Raji (cell line): ENCODE results near the gene BRF1.
A peak's percentile ranks its signal among the peaks of the same experiment; 100 is the strongest.

Source experiments
- POLR2A ChIP-seq: IDR thresholded peaks from 2 replicates; pipeline ENCODE4 v1.6.1; 2011; ENCODE audit warnings: low read depth, low read length, control low read depth; ENCODE audit not compliant: insufficient read depth

Gene BRF1

DNA sequence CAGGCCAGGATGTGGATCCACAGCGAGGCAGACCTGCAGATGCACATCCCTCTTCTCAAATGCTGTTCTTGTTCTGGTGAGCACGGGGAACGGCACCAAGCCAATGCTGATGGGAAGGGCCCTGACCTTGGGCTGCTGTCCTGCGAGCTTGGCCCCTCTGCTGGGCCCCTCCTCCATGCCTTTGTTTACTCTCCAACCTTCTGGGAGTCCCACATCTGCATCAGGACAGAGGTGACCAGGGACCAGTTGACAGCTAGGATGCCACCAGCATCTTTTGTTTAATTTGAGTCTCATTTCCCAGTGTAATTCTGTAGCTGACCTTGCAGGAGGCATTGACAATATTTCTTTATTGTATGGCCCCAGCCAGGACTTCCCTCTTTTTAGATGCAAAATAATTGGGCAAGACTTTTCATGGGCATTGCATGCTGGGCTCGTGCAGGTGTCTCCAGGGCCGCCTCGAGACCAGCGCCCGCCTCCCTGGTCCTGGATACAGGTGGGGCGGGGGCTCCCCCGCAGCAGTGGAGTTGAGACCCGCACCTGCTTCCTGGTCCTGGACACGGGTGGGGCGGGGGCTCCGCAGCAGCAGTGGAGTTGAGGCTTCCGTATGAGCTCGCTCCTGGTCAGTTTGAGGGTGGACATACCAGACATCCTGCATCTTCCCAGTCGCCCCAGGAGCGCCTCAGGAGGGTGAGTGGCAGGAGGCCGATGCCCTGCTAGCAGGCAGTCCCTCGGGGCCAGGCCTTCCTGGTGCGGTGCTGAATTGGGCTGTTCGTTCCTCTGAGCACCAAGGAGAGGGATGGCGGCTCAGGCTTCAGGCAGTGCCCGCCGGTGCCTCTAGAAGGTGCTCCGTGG lies 25.1 kb upstream of the BRF1 start:
- no peak for TF ChIP-seq POLR2A

DNA sequence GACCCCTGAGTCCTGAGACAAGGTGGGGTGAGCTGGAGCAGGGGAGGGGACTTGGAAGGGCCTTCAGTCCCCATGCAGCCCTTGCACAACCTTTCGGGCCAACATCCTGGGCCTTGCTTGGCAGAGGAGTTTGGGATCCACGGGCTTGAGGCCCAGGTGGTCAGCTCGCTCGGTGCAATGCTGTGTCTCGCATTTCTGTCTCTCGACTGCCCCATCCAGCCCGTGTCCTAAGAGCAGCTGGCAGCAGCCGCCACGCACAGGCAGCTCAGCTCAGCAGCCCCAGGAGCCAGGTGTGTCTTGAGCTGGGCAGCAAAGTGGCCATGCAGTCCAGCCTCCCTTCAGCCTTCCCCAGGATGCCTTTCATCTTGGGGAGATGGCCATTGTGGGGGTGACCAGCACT lies 24.5 kb upstream of the BRF1 start:
- TF ChIP-seq POLR2A, result no peak

DNA sequence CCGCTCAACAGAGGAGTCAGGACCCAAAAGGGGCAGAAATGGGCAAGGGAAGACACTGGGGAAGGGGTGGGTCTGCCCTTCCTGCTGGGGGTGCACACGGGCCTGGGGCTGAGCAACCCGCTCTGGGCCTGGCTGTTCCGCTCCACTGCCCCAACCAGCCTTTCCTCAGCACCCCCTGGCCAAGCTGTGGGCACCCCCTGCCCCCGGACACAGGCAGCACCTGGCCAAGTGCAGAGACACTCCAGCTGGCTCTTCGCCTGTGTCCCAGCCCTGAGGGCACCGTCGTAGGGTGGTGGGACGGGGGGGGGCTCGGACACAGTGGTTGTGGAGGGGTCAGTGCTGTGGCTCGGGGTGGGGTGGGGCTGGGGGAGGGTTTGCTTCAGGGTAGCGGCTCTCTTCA lies 24.1 kb upstream of the BRF1 start:
- TF ChIP-seq POLR2A, result no peak

DNA sequence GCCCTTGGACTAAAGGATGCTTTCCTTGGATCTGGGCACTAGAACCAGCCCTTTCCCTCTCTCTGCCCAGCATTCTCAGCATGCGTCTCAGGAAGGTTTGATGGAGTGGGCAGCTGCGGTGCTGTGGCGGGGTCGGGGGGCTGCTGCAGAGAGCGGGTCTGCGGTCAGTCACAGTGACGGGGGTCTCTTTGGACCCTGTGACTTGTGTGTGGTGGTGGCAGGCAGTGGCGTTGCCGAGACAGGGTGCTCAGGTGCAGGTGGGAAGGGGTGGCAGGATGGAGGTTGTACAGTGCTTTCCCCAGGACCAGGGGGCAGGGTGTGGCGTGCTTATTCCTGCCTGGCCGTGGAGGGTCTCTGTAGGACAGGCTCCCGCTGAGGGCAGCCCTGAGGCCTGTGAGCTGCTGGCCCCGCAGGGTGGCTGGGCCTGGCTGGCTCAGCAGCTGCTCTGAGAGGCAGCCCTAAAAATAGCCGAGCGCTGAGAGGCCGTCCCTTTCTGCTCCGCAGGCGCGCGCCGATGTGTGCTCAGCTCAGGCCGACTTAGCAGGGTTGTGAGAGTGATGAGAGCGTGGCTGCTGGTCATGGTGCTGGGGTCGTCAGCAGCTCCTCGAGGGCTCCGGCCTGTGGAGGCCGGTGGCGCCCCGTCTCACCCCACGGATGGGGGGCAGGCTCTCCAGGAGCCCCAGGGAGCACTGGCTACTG lies 23.4 kb upstream of the BRF1 start:
- no peak for TF ChIP-seq POLR2A

DNA sequence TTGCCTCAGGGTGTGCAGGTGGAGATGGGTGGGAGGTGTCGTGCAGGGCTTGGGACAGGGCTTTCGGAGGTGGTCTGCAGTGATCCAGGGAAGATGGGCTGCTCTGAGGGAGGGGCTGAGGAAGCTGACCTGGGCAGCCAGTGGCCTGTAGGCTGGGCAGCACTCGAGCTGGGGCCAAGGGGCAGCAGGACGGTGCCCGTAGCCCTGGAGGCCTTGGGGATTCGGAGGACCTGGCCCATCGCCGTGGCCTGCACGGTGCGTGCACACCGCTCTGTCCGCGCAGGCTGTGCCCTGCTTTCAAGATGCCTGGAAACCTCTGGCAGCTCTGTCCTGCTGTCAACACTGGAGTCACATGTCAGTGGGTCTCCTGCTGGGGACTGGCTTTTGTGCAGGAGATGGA lies 22.9 kb upstream of the BRF1 start:
- no peak for TF ChIP-seq POLR2A

DNA sequence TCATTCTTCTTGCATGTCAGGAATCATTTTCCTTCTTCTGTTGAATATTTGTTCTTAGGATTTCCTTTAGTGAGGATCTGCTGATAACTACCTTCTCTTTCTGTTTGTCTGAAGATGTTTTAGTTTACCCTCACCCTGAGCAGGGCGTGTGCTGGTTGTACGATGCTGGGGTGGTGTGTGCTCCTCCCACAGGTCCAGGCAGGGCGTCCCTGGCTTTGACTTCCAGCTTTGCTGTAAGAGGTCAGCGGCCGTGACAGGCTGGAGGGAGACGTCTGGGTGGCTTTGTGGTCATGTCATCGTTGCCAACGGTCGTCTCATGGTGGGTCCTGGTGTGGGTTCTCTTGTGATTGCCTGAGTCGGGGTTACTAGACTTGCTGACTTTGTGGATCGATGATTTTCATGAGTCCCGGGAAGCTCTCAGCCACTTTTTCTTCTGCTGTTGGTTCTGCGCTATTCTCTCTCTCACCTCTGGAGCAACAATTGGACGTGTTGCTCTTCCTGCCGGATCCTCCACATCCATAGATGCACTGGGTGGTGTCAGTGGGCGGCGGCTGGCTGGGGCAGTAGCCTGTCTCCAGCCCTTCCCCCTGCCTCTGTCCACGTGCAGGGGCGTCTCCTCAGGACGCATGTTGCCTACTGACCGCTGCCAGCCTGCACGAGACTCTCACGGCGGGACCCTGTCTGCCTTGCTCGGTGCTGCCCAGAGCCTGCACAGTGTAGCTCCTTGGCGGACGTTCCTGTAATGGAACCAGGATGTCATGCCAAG lies 22.2 kb upstream of the BRF1 start:
- no peak for TF ChIP-seq POLR2A

DNA sequence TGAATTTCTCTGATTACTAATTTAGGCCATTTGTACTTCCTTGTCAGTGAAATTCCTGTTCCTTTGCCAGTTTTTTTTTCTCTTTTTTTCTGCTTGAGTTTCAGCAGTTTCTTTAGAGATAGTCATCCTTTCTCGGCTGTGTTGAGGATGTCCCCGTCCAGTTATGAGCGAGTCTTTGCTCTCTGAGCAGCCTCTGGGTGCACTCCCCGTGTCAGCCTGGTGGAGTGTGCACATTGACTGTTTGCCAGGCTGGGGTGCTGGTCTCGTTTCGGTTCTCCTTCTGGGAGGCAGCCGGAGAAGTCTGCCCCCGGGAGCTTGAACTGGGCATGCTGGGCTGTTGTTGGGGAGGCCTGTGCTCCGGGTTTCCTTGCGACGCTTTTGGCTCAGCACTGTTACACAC lies 16.7 kb upstream of the BRF1 start:
- no peak for TF ChIP-seq POLR2A

DNA sequence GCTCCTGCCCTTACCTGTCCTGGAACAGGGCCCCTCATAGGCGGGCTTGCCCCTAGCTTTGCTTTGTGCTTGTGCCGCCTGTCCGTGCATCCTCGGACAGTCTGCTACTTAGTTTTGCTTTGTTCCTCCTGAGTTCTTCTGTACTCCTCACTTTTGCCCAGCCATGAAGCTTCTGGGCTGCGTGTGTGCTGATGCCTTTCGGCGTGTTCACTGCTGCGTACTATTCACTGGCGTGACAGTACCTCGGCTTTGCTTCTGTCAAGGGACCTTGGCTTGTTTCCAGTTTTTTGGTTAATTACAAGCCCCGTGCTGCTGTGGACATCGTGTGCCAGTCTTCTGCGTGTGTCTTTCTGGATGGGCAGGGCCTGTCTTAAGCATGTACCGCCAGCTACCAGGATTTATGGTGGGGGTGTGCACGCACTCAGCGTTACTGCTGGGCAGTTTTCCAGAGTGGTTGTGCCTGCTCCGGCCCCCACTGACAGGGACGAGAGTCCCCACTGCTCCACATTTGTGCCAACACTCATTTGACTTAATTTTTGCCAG lies 16.2 kb upstream of the BRF1 start:
- TF ChIP-seq POLR2A, result no peak

DNA sequence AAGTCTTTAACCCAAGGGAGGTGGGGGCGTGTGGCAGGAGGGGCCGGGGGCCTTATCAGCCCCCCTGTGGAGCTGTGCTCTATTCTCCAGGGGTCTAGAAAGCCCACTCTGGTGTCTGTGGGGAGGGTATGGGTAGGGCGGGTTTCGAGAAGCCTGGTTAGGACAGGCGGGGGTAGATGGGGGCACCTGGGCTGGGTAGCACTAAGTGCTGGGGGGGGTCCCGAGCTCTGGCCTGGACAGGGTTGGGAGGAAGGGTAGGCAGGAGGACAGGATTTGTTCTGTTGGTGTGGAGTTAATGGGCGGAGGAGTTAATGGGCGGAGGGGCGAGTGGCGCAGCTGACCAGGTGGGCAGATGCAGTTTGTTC lies 15.8 kb upstream of the BRF1 start:
- no peak for TF ChIP-seq POLR2A

DNA sequence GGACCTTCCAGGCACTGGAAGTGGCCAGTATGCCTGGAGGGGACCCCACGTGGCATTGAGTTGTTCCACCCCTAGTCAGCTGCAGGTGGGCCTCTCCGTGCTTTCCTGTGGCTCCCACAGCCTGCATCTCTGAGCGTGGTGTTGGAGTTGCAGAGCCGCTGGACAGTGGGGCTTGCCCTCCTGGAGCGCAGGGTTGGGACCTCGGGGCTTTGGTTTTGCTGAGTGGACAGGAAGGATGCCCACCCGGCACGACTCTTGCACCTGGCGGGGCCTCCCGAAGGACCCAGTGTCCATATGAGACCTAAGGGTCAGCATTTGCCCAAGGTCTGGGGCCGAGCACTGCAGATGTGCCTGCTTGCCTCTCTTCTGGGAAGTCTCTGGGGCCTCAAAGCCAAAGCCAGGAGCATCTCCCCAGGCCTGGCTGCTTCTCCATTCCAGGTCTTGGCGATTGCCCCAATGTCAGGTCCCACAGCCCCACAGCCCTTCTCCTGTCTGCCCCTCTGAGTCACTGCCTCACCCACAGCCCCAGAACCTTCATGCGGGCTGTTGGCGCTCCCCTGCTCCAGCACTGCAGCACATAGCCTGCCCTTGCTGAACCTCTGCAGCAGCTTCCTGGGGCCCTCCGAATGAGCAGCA lies 15.3 kb upstream of the BRF1 start:
- TF ChIP-seq POLR2A, result no peak

DNA sequence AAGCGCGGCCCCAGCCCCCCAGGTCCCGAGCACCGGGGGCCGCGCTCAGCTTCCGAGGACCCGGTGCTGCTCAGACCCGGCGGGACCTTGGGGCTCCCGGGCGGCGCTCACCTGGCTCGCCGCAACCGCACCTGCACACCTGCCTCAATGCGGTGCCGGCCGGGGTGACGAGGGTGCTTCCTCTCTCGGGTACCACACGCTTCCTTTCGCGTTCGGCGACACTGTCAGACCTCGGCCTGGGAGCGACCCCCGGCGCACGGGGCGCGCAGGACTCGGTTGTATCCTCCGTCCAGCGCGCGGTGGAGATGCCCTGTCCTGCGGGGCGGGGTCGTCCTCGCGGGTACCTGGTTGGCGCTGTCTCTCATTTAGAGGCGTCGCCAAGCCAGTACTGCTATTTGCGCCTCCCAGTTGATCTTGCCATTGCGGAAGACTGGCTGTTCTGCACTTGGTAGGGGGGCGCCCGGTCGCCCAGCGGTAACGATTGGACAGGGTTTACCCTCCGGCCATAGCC lies 14.5 kb upstream of the BRF1 start:
- TF ChIP-seq POLR2A, result no peak

DNA sequence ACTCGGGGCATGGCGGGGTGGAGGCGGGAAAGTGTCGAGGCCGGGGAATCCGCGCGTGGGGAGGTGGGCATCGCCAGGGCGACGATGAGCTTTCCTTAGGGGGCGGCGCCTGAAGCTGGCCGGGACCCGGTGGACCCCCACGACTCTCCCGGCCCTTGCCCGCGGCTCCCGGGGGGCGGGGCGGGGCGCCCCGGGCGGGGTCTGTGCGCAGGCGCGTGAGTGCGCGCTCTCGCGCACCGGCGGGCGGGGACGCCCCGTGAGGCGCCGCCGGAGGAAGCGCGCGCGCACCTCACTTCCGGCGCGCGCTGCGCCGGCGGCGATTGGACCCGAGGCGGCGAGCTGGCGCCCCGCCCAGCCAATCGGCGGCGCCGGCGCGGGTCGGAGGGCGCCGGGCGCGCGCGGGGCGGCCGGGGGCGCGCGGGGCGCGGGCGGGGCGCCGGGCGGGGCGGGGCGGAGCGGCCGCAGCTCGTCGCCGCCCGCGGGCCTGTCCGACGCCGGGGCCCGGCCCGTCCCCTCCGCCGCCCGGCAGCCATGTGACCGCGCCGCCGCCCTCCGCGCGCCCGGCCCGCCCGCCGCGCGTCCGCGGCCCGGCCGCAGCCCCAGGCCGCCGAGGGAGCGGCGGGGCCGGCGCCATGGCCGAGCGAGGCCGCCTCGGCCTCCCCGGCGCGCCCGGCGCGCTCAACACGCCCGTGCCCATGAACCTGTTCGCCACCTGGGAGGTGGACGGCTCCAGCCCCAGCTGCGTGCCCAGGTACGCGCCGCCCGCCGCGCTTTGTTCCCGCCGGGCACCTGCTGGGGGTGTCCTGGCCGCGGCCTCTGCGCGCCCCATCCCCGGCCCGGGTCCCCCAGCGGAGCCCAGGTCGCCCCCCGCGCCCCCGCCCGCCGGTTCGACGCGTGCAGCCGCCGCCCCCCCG lies 13.7 kb upstream of the BRF1 start, which contains the start of gene PACS2:
TSS of gene PACS2 (plus strand) at position 462 of the 914 bp plus-strand sequence. CDS start at position 633, 171 bp downstream.
- TF ChIP-seq POLR2A, result peak; percentile 32

DNA sequence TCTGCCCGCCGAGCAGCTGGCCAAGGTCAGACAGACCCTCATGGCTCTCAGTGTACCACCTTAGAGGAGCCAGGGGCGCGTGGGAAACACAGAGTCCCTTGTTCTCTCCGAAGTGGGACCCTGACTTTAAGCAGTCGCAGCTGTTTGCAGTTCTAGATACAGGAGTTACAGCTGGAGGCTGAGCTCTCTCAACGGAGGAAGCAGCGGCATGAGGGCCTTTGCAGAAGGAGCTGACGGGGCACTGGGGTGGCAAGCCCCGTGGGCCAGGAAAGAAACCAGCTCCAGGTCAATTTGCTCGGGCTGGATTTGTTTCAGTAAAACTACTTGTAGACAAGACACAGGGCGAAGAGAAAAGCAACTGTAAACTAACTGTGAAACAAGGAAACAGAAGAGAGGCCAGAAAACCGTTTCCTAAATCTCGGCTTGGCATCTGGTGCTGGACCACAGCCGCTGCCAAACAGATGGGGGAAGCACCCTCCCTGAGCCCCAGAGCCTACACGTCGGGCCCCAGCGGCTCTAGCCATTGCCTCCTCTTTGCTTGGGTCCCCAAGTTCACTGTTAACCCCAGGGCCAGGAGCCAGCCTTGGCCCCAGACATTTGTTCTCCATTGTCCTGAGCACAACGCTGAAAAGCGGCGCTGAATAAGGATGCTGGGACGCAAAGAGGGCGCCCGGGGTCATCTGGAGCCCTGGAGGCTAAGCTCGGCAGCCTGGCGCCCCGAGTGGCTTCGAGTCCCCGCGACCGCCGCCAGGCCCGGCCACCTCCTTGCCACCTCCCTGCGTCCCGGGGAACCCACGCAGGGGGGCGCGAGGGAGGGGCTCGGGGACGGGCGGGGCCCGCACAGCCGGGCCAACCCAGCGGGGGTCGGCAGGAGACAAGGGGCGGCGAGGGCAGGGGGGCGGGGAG lies 12.8 kb upstream of the BRF1 start:
- TF ChIP-seq POLR2A, result no peak
